H1 (cell line): ENCODE data around the gene SLC12A8. TPM values are rescaled to one million over a fixed set of nuclear protein-coding genes. Genes with fewer than 3 reads are reported as not detected.

Experiments
- CBX8 ChIP-seq: fragments of 300-800, 300-1000 bp; sonication (generic); IDR thresholded peaks from 2 replicates; pipeline ENCODE4 v1.7.1; 2016; ENCODE audit warnings: low read depth, low read length, borderline replicate concordance
- GTF2F1 ChIP-seq: IDR thresholded peaks from 2 replicates; pipeline ENCODE4 v1.6.1; 2012; ENCODE audit warnings: low read depth, low read length, improper control_type of control experiment, borderline replicate concordance
- JUN ChIP-seq: IDR thresholded peaks from 2 replicates; pipeline ENCODE4 v1.6.1; 2011; ENCODE audit warnings: low read depth, mild to moderate bottlenecking, improper control_type of control experiment, low read length
- POLR2A ChIP-seq, 2 experiments: IDR thresholded peaks; 1 replicate in 1 of 2; 2 replicates in 1 of 2; pipeline ENCODE4 v1.6.1; 2011; ENCODE audit warnings: low read depth in 2 of 2, low read length in 2 of 2, mild to moderate bottlenecking in 2 of 2; ENCODE audit errors: control extremely low read depth in 1 of 2
- SP2 ChIP-seq: IDR thresholded peaks from 2 replicates; pipeline ENCODE4 v1.6.1; 2012; ENCODE audit warnings: mild to moderate bottlenecking, low read length, inconsistent platforms
- polyA plus RNA-seq, 7 experiments: library from polyadenylated mRNA; depleted of rRNA in 3 of 7; stranded (reverse) in 5 of 7; unstranded in 2 of 7; fragments of >200 nt in 5 of 7; fragments of 200-250 nt in 2 of 7; gene quantifications; 1 replicate in 5 of 7; 2 replicates in 1 of 7; 4 replicates in 1 of 7; pipeline versions ENCODE4 v1.2.1 to v1.2.3, GENCODE V29; 2011 to 2013; ENCODE audit warnings: missing spikeins in 2 of 7, mixed read lengths in 2 of 7
- total RNA-seq: library from RNA; stranded (reverse); fragmentation: NEBNext Ultra II Directional; extraction: Animal tissue kit (Norgen Biotek cat#: 25700); gene quantifications from 2 replicates; pipeline ENCODE4 v1.2.1, GENCODE V29; 2021

SLC12A8 gene
- total and polyA plus RNA-seq, 2 of the 8 experiments (the other 6 are each of a cell fraction or from before 2014, with no cell fraction given) = 13.7 to 14.4 TPM

- TF ChIP-seq JUN (no peak), POLR2A (IDR thresholded peaks at IDR 0.05; ENCODE audit: control extremely low read depth in 1 of 2, low read depth in 2 of 2, low read length in 2 of 2) (no peak), CBX8 (no peak), SP2 (no peak), GTF2F1 (no peak)
These were observed 96.1 kb downstream of the SLC12A8 start (continued) for GRCh38 chr3:125116311-125117080.
